Liver (tissue), 9 donors: ENCODE data around the gene CEP78. TPM values are rescaled to one million over a fixed set of nuclear protein-coding genes. Genes with fewer than 3 reads are reported as not detected.

Source experiments
- DNase-seq: peaks from one replicate; pipeline ENCODE4 v3.0.0-alpha.2; 2017; ENCODE audit warnings: low spot score
- H3K27ac ChIP-seq, 2 donors: one replicate each; pipeline ENCODE4 v1.7.0; 2013; ENCODE audit warnings: inconsistent platforms in 2 of 2, low read length in 2 of 2, control low read depth in 1 of 2, low read depth in 1 of 2, mild to moderate bottlenecking in 1 of 2
- H3K27me3 ChIP-seq, 4 donors: one replicate each; pipeline versions ENCODE4 v1.6.1 to v1.7.0; 2013; ENCODE audit warnings: low read length in 3 of 4, inconsistent platforms in 1 of 4, mild to moderate bottlenecking in 1 of 4, moderate library complexity in 1 of 4; ENCODE audit not compliant: control insufficient read depth in 4 of 4, insufficient read depth in 4 of 4
- H3K36me3 ChIP-seq, 4 donors: one replicate each; pipeline versions ENCODE4 v1.6.1 to v1.7.0; 2013; ENCODE audit warnings: low read length in 3 of 4, mild to moderate bottlenecking in 3 of 4, low read depth in 1 of 4, moderate library complexity in 1 of 4; ENCODE audit not compliant: control insufficient read depth in 4 of 4, insufficient read depth in 3 of 4
- H3K4me1 ChIP-seq, 4 donors: one replicate each; pipeline versions ENCODE4 v1.6.1 to v1.7.0; 2013; ENCODE audit warnings: low read length in 3 of 4, mild to moderate bottlenecking in 3 of 4, moderate library complexity in 1 of 4; ENCODE audit not compliant: control insufficient read depth in 4 of 4, insufficient read depth in 4 of 4
- H3K4me3 ChIP-seq, 3 donors: one replicate each; pipeline versions ENCODE4 v1.6.1 to v1.7.0; 2013; ENCODE audit warnings: low read length in 3 of 3, control low read depth in 1 of 3, low read depth in 1 of 3, mild to moderate bottlenecking in 1 of 3
- H3K9ac ChIP-seq, 2 donors: one replicate each; pipeline ENCODE4 v1.7.0; 2013; ENCODE audit warnings: low read length in 2 of 2, mild to moderate bottlenecking in 2 of 2, moderate library complexity in 2 of 2, control low read depth in 1 of 2, low read depth in 1 of 2
- H3K9me3 ChIP-seq, 4 donors: one replicate each; pipeline versions ENCODE4 v1.6.1 to v1.7.0; 2013; ENCODE audit warnings: low read length in 3 of 4; ENCODE audit not compliant: control insufficient read depth in 4 of 4
- ATF3 ChIP-seq: IDR thresholded peaks from 2 replicates; pipeline ENCODE4 v1.6.1; 2016; ENCODE audit warnings: antibody characterized with exemption
- CTCF ChIP-seq: fragments of 150-350 bp; IDR thresholded peaks from 2 replicates; pipeline ENCODE4 v1.5.1; 2017; ENCODE audit warnings: improper control_type of control experiment, low read depth, low read length; ENCODE audit not compliant: missing input control
- FOXA1 ChIP-seq: IDR thresholded peaks from 2 replicates; pipeline ENCODE4 v1.6.1; 2016; ENCODE audit warnings: antibody characterized with exemption
- HNF4G ChIP-seq: IDR thresholded peaks from 2 replicates; pipeline ENCODE4 v1.6.1; 2016; ENCODE audit warnings: antibody characterized with exemption
- MAX ChIP-seq: IDR thresholded peaks from 2 replicates; pipeline ENCODE4 v1.6.1; 2016; ENCODE audit warnings: antibody characterized with exemption
- RAD21 ChIP-seq, 2 donors: IDR thresholded peaks; 2 replicates each; pipeline ENCODE4 v1.6.1; 2016; ENCODE audit warnings: antibody characterized with exemption in 2 of 2, mild to moderate bottlenecking in 2 of 2
- RXRA ChIP-seq, 2 donors: IDR thresholded peaks; 2 replicates each; pipeline ENCODE4 v1.6.1; 2017 to 2018; ENCODE audit warnings: antibody characterized with exemption in 2 of 2, mild to moderate bottlenecking in 1 of 2
- SP1 ChIP-seq: IDR thresholded peaks from 2 replicates; pipeline ENCODE4 v1.6.1; 2018; ENCODE audit warnings: antibody characterized with exemption, mild to moderate bottlenecking
- TAF1 ChIP-seq: conservative IDR thresholded peaks from 2 replicates; pipeline ENCODE4 v1.6.1; 2016; ENCODE audit warnings: antibody characterized with exemption, mild to moderate bottlenecking
- YY1 ChIP-seq: IDR thresholded peaks from 2 replicates; pipeline ENCODE4 v1.6.1; 2016; ENCODE audit warnings: antibody characterized with exemption, mild to moderate bottlenecking
- ZBTB33 ChIP-seq: IDR thresholded peaks from 2 replicates; pipeline ENCODE4 v1.6.1; 2016; ENCODE audit warnings: antibody characterized with exemption
- WGBS: extraction: QIAGEN DNeasy Blood & Tissue Kit; methylation state at CpG from one replicate; pipeline ENCODE4 v1.1.7; 2013; 5-methylcytosine and 5-hydroxymethylcytosine counted together
- polyA plus RNA-seq, 2 donors: library from polyadenylated mRNA; stranded (reverse) in 1 of 2; unstranded in 1 of 2; fragments of 200-250 nt in 1 of 2; fragments of >200 nt in 1 of 2; fragmentation: Nextera tagmentation in 1 of 2; extraction: Ambion mirVana in 1 of 2; gene quantifications; one replicate each; pipeline versions ENCODE4 v1.2.1 to v1.2.3, GENCODE V29; 2013 to 2015
- total RNA-seq, 2 donors: library from RNA; depleted of rRNA; stranded (reverse); fragments of >200 nt; gene quantifications; one replicate each; pipeline ENCODE4 v1.2.3, GENCODE V29; 2014
- donor health status: healthy.
- donor health status: healthy.
- donor health status: healthy.
- donor health status: healthy.
- donor health status: healthy.

CEP78 gene
- total and polyA plus RNA-seq, 4 donors, result 2.6 to 12.0 (median 6.4) TPM

DNA sequence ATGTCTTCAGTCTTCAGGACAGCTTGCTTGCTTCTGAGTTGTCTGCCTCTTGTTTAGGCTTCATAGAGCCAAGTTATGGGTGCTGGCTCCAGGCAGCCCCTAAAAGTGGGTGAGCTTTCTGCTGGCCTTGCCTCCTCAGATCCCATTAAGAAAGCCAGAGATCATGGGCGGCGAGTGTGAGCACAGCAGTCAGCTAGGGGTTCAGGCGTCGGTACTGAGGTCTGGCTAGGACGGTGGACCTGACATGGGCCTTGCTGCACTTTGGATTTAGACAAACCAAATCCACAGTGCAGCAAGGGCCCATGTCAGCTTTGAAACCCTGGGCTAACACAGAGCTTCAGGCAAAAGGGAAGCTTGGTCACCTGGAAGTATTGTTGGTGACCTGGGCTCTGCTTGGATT is 78.7 kb downstream of the CEP78 start:
- no peak overlapping the region for H3K9ac ChIP-seq
- no peaks in the 10 kb centered on the region for H3K9me3 ChIP-seq
- DNase-seq, result no peak
- H3K27me3 ChIP-seq, result no peaks in the 10 kb centered on the region
- H3K36me3 ChIP-seq, result peaks cover 8 to 50% (median 27%) of the 10 kb centered on the region in 4 donors
- H3K4me3 ChIP-seq, result no peak overlapping the region
- TF ChIP-seq CTCF, result no peak
- no peak for TF ChIP-seq FOXA1
- TF ChIP-seq HNF4G, result no peak
- TF ChIP-seq ATF3, result no peak
- no peak for TF ChIP-seq TAF1
- no peak for TF ChIP-seq SP1
- no peak for TF ChIP-seq ZBTB33
- no peaks in the 10 kb centered on the region for H3K4me1 ChIP-seq
- H3K27ac ChIP-seq, result no peak overlapping the region
- 96% methylated on average over 5 of the region's 5 CpGs for WGBS

GRCh38 chr9:78314953-78315870 is 79.3 kb downstream of the CEP78 start:
- H3K9ac ChIP-seq, result no peak overlapping the region
- H3K9me3 ChIP-seq, result no peaks in the 10 kb centered on the region
- H3K27me3 ChIP-seq, result no peaks in the 10 kb centered on the region
- H3K4me1 ChIP-seq, result no peaks in the 10 kb centered on the region
- TF ChIP-seq RAD21 (IDR thresholded peaks at IDR 0.05) (no peak), MAX (no peak), YY1 (no peak), RXRA (IDR thresholded peaks at IDR 0.05) (no peak), TAF1 (no peak), FOXA1 (no peak)
- no peak overlapping the region for H3K4me3 ChIP-seq
- DNase-seq, result no peak
- no peak overlapping the region for H3K27ac ChIP-seq
- peaks cover 8 to 50% (median 24%) of the 10 kb centered on the region in 4 donors for H3K36me3 ChIP-seq
- 76% methylated on average over 8 of the region's 8 CpGs for WGBS

- no peaks in the 10 kb centered on the region for H3K9me3 ChIP-seq
- H3K27me3 ChIP-seq, result no peaks in the 10 kb centered on the region
- H3K9ac ChIP-seq, result no peak overlapping the region
- H3K36me3 ChIP-seq, result peaks cover 8 to 44% (median 21%) of the 10 kb centered on the region in 4 donors
- no peak for DNase-seq
- H3K4me1 ChIP-seq, result no peaks in the 10 kb centered on the region
- no peak overlapping the region for H3K4me3 ChIP-seq
- TF ChIP-seq RAD21 (IDR thresholded peaks at IDR 0.05) (no peak), ATF3 (no peak)
- WGBS, result 97% methylated on average over 11 of the region's 11 CpGs
- H3K27ac ChIP-seq, result no peak overlapping the region
Measured at GRCh38 chr9:78316166-78316892, 80.5 kb downstream of the CEP78 start.
